ENCODE measurements around the gene HAUS2.
A peak's percentile ranks its signal among the peaks of the same experiment; 100 is the strongest.
"Not testable (repeated sequence)": the region's sequence is repeated elsewhere in the genome, so short reads cannot be mapped to it uniquely, and the experiment has no call there.

The HAUS2 gene

GRCh38 chr15:42548249-42549031 lies at the start of gene HAUS2, which contains the start of gene LRRC57:
HAUS2 (plus strand) TSS chr15:42548838; CDS start chr15:42548873, 35 bp downstream.
LRRC57 (minus strand) TSS chr15:42548793; CDS start chr15:42548434, 359 bp downstream.
- DNase-seq (ENCODE audit: extremely low read depth in 1 of 2, low read depth in 1 of 2) = peak; percentile 71 to 87

DNA sequence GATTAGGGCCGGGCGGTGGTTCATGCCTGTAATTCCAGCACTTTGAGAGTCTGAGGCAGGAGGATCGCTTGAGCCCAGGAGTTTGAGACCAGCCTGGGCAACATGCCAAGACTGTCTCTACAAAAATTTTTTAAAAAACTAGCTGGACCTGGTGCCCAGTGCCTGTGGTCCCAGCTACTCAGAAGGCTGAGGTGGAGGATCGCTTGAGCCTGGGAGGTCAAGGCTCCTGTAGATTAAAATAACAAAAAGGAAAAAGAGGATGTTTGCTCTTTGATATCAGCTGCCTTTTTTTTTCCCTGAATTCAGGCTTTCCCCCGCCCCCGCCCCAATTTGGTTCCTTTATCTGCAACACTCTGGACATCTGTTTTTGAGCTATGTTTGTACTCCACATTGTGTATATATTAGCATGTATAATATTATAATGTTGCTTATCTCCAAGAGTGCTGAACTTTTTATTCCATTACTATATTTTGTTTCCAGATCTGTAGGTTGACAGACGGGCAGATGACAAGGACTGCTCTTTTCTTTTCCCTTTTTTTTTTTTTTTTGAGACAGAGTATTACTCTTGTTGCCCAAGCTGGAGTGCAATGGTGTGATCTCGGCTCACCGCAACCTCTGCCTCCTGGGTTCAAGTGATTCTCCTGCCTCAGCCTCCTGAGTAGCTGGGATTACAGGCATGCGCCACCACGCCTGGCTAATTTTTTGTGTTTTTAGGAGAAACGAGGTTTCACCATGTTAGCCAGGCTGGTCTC lies 48.6 kb upstream of the HAUS2 start:
- no peak for DNase-seq (ENCODE audit: extremely low read depth in 1 of 2, low read depth in 1 of 2)

DNA sequence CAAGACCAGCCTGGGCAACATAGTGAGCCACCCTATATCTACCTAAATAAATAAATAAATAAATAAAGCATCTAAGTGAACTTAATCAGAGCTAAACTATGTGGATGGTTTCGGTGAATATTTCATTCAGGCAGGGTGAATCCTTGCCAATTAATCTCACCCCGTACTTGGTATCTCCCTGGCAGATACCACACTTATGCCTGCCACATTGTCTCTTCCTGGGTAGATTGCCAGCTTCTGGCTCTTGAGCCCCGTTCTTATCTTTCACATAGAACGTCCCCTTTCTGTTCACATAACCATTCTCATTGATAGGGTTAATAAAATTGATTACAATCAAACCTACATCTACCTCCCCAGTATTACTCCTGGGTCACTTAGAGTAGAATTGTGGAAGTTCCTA lies 46.2 kb upstream of the HAUS2 start:
- DNase-seq (ENCODE audit: extremely low read depth in 1 of 2, low read depth in 1 of 2) = no peak

DNA sequence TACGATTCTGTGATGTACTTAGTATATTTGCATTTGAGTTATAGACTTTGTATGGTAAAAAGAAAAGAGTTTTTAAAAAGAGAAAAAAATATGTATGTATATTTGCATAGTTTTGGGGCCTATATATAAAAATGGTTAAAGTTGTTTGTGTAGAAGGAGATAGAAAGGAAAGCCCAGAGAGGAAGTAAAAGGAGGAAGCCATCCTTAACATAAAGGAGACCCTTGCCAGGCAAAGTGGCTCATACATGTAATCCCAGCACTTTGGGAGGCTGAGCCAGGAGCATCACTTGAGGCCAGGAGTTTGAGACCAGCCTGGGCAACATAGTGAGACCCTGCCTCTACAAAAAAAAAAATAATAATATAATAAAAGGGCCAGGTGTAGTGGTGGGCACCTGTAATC lies 44.8 kb upstream of the HAUS2 start:
- DNase-seq (ENCODE audit: extremely low read depth in 1 of 2, low read depth in 1 of 2) = no peak

DNA sequence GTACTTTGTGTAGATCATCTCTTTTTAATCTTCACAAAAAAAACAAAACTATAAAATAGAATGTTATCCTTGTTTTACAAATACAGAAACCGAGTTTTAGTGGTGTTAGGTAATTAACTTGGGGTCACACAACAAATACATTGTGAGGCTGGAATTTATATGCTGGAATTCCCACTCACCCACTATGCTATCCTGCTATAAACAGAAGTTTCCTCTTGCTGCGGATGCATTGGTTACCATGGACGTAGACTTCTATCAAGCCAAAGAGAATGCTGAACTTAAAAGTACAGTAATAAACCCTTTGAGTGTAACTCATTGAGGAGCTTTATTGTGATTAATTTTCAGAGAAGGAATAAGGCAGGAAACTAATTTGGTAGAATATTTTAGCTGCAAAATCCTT lies 44.0 kb upstream of the HAUS2 start:
- no peak for DNase-seq (ENCODE audit: extremely low read depth in 1 of 2, low read depth in 1 of 2)

DNA sequence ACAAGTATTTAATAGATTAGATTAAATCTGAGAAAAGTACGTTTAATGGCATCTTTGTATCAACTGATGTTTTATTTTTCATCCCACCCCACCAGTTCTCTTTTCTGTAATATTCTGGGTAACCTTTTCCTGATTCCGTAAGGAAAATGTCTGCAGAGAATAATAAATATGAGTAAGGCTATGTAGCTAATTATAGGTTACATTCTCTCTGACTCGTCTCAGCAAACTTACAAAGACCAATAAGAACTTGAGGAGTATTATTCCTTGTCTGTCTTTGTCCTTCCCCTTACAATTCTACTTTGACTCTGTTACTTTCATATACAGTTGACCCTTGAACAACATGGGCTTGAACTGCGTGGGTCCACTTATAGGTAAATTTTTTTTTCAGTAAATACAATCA lies 41.1 kb upstream of the HAUS2 start:
- no peak for DNase-seq (ENCODE audit: extremely low read depth in 1 of 2, low read depth in 1 of 2)

GRCh38 chr15:42508263-42508690 lies 40.4 kb upstream of the HAUS2 start:
- DNase-seq (ENCODE audit: extremely low read depth in 1 of 2, low read depth in 1 of 2) = no peak

- DNase-seq (ENCODE audit: extremely low read depth in 1 of 2, low read depth in 1 of 2) = no peak
These were observed 38.2 kb upstream of the HAUS2 start for GRCh38 chr15:42510258-42511006.

- DNase-seq (ENCODE audit: extremely low read depth in 1 of 2, low read depth in 1 of 2) = no peak
These were observed 37.6 kb upstream of the HAUS2 start for GRCh38 chr15:42511007-42511391.

- DNase-seq (ENCODE audit: extremely low read depth in 1 of 2, low read depth in 1 of 2) = no peak
These were observed 25.3 kb upstream of the HAUS2 start for GRCh38 chr15:42523331-42523730.

- DNase-seq (ENCODE audit: extremely low read depth in 1 of 2, low read depth in 1 of 2) = no peak
These were observed 19.7 kb upstream of the HAUS2 start for GRCh38 chr15:42528970-42529369.

DNA sequence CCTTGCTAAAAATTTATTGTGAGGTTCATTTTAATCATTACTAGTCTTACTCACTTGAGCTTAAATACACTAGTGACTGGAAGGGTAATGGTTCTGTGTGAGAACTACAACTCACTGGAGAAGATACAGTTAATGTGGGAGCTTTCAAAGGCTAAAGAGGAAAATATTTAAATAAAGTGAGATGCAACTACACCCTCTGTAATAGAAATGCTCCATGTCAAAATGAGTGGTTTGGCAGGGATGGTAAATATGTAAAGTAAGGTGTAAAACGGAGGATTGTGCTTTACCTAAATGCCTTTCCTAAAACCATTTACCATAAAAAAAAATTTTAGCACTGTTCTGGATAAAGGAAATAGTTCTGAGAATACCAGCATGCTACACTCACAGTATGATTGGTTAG lies 15.4 kb upstream of the HAUS2 start:
- no peak for DNase-seq (ENCODE audit: extremely low read depth in 1 of 2, low read depth in 1 of 2)

GRCh38 chr15:42544853-42545629 lies 3.6 kb upstream of the HAUS2 start:
- DNase-seq (ENCODE audit: extremely low read depth in 1 of 2, low read depth in 1 of 2) = no peak

DNA sequence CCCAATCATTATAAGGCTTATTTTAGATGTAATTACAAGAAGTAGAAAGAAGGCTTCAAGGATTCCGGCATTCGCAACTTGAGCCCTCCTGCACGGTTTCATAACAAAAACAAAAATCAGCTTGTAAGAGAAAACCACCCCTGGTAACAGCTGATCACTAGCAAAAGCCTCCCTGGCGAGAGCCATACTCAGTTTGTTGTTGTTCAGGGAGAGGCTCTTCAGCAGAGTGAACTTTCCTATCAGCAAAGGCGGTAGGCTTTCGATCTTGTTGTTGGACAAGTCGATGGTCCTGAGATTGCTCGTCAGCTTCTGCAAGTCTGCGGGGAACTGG lies 755 bp upstream of the HAUS2 start:
- no peak for DNase-seq (ENCODE audit: extremely low read depth in 1 of 2, low read depth in 1 of 2)

DNA sequence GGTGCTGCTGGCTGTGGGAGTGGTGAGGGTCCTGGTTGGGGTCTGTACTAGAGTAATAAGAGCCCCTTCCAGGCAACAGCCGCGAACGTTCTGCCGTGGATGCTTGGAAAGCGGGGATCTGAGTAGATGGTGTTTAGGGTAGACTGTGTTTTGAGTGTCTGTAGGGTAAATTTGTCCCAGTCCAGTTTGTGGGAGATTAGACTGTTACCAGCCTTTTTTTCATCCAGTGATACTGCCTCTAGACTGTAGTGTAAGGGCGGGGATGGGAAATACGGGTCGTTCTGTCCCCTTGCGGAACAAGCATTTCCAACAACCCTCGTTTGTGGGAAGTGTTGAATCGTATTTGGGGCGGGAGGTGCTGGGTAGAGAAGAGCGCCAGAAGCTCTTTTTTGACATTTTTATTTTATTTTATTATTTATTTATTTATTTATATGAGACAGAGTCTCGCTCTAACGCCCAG lies 424 bp downstream of the HAUS2 start:
- DNase-seq (ENCODE audit: extremely low read depth in 1 of 2, low read depth in 1 of 2) = no peak

GRCh38 chr15:42549741-42550392 lies 1.2 kb downstream of the HAUS2 start:
- DNase-seq (ENCODE audit: extremely low read depth in 1 of 2, low read depth in 1 of 2) = no peak

DNA sequence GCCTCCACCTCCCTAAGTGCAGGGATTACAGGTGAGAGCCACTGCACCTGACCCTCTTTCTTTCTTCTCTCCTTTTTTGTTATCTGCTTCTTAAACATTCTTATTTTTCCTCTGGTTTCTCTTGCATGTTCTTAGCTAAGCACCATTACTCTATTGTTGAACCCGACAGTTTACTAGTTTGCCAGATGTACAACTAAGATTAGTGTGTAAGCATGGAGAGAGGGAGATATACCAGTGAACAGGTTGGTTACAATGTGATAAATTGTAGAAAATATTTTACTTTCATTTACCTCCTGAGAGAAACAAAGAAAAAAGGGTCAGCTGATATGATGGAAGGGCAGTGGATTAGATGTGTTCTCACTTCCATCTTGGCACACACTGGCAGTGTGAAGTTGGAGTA lies 4.9 kb downstream of the HAUS2 start:
- DNase-seq (ENCODE audit: extremely low read depth in 1 of 2, low read depth in 1 of 2) = no peak

DNA sequence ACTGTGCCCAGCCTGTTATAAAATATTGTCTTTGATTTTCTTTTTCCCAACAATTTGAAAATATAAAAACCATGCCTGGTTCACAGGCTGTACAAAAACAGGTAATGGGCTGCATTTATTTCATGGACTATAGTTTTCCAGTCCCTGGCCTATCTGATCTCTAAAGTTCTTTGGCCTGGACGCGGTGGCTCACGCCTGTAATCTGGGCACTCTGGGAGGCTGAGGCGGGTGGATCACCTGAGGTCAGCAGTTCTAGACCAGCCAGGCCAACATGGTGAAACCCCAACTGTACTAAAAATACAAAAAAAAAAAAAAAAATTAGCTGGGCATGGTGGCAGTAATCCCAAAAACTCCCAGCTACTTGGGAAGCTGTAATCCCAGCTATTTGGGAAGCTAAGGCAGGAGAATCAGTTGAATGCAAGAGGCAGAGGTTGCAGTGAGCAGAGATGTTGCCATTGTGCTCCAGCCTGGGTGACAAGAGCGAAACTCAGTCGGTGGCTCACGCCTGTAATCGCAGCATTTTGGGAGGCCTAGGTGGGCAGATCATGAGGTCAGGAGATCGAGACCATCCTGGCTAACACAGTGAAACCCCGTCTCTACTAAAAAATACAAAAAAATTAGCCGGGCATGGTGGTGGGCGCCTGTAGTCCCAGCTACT lies 8.0 kb downstream of the HAUS2 start:
- not testable (repeated sequence) for DNase-seq (ENCODE audit: extremely low read depth in 1 of 2, low read depth in 1 of 2)

DNA sequence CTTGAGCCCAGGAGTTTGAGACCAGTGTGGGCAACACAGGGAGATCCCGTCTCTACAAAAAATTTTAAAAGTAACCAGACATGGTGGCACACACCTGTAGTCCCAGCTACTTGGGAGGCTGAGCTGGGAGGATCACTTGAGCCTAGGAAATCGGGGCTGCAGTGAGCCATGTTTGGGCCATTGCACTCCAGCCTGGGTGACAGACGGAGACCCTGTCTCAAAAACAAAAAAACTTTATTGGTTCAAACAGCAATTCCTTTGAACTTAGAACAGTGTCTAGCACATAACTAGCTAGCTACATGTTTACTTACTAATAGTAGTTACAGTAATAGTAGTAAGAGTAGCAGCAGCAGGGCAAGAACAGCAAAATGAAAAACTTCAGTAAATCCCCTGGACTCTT lies 10.1 kb downstream of the HAUS2 start:
- no peak for DNase-seq (ENCODE audit: extremely low read depth in 1 of 2, low read depth in 1 of 2)

Measured in activated CD8-positive, alpha-beta memory T cell treated with anti-CD3 and anti-CD28 coated beads for 1 hour (primary cell).